Mucosa of descending colon (tissue), 3 donors: ENCODE results near the gene MCF2L. TPM values are rescaled to one million over a fixed set of nuclear protein-coding genes. Genes with fewer than 3 reads are reported as not detected.
A peak's percentile ranks its signal among the peaks of the same experiment; 100 is the strongest.

ENCODE experiments used
- ATAC-seq: fragments of 200-7000 bp; cut with Tn5 transposase; one replicate; pipeline ENCODE4 v1.9.1; 2020; ENCODE audit warnings: mild to moderate bottlenecking, moderate library complexity
- DNase-seq, 3 donors: peaks; one replicate each; pipeline ENCODE4 v3.0.0-alpha.2; 2020
- H3K36me3 ChIP-seq: fragments of 200-600 bp; one replicate; pipeline ENCODE4 v1.8.0; 2021; ENCODE audit warnings: low read depth, mild to moderate bottlenecking
- H3K4me1 ChIP-seq: fragments of 200-600 bp; one replicate; pipeline ENCODE4 v1.8.0; 2021; ENCODE audit warnings: low read depth, mild to moderate bottlenecking
- H3K4me3 ChIP-seq: fragments of 200-600 bp; one replicate; pipeline ENCODE4 v1.8.0; 2021; ENCODE audit warnings: mild to moderate bottlenecking
- H3K9me3 ChIP-seq: fragments of 200-600 bp; one replicate; pipeline ENCODE4 v1.8.0; 2021; ENCODE audit warnings: mild to moderate bottlenecking
- intact Hi-C, 2 donors: fragments of 100-400 bp; cut with DNase I in 1 of 2; cut with micrococcal nuclease in 1 of 2; formaldehyde crosslinking; loops; one replicate each; pipeline versions ENCODE4 v1.11.0 to v1.11.1; 2022; cut with DNase I, micrococcal nuclease
- total RNA-seq, 3 donors: library from RNA; stranded (reverse); fragmentation: NEBNext Ultra II Directional in 2 of 3; extraction: Animal tissue kit (Norgen Biotek cat#: 25700) in 2 of 3; gene quantifications; one replicate each; pipeline versions ENCODE4 v1.2.1 to v1.2.4, GENCODE V29; 2021 to 2023
- TF ChIP-seq, protein P1 (sequence below): fragments of 200-600 bp; IDR thresholded peaks from one replicate; pipeline ENCODE4 v1.8.0; 2022; ENCODE audit warnings: antibody characterized with exemption, mild to moderate bottlenecking
- donor health status: DM: no; HTN: no; CAD: no; lungs with moderate emphysema.
- donor health status: DM: no; HTN: no; CAD: no.
- donor health status: DM: no; HTN: yes; CAD: no.

Gene MCF2L
- total RNA-seq, 3 donors from 2014 or later, result 53.9 to 109 (median 95.4) TPM

DNA sequence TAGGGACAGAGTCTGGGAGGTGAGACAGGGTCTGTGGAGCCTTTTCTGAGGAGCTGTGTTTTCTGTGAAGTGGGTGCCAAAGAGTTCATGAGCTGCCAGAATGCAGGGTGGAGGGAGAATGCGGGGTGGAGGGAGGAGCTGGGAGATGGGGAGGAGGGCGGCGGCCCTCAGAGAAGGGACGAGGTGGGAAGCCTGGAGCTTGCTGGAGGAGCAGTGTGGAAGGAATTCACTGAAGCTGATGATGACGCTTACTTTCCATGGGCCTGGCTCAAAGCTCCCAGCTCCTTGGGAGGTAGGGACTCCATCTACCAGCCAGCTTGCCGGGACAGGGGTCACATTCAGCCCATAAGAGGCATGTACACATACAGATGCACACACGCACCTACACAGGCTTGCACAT lies 62.5 kb downstream of the MCF2L start:
- TF ChIP-seq, protein P1, sequence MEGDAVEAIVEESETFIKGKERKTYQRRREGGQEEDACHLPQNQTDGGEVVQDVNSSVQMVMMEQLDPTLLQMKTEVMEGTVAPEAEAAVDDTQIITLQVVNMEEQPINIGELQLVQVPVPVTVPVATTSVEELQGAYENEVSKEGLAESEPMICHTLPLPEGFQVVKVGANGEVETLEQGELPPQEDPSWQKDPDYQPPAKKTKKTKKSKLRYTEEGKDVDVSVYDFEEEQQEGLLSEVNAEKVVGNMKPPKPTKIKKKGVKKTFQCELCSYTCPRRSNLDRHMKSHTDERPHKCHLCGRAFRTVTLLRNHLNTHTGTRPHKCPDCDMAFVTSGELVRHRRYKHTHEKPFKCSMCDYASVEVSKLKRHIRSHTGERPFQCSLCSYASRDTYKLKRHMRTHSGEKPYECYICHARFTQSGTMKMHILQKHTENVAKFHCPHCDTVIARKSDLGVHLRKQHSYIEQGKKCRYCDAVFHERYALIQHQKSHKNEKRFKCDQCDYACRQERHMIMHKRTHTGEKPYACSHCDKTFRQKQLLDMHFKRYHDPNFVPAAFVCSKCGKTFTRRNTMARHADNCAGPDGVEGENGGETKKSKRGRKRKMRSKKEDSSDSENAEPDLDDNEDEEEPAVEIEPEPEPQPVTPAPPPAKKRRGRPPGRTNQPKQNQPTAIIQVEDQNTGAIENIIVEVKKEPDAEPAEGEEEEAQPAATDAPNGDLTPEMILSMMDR, result no peak
- no peak for DNase-seq
- no peaks in the 10 kb centered on the region for H3K9me3 ChIP-seq
- ATAC-seq, result peak; percentile 11
- no peak overlapping the region for H3K4me3 ChIP-seq
- intact Hi-C loops, result loop anchor here in 1 of 2 donors (10.0 kb wide), 1 partner anchor 87 kb away; no protein-coding TSS in a partner anchor
- H3K36me3 ChIP-seq, result no peaks in the 10 kb centered on the region
- no peaks in the 10 kb centered on the region for H3K4me1 ChIP-seq

DNA sequence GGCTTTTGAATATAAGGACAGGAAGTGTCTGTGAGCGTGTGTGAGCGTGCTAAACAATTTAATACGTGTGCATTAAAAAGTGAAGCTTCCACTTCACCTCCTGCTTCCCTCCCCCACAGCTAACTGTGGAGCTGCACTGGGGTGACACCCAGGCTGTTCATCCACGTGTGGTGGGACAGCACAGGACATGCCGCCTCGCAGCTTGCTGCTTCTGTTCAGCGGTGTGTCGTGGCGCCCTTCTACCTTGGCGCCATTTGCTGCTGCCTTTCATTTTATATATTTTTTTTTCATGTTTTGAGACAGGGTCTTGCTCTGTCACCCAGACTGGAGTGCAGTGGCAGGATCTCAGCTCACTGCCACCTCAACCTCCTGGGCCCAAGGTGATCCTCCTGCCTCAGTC lies 63.3 kb downstream of the MCF2L start:
- Histone ChIP-seq H3K9me3 (no peaks in the 10 kb centered on the region), H3K4me1 (no peaks in the 10 kb centered on the region), H3K36me3 (no peaks in the 10 kb centered on the region), H3K4me3 (no peak overlapping the region)
- ATAC-seq (no peak), DNase-seq (no peak)
- intact Hi-C loops, result loop anchor here in 1 of 2 donors (10.0 kb wide), 1 partner anchor 87 kb away; no protein-coding TSS in a partner anchor
- TF ChIP-seq, protein P1, result no peak

DNA sequence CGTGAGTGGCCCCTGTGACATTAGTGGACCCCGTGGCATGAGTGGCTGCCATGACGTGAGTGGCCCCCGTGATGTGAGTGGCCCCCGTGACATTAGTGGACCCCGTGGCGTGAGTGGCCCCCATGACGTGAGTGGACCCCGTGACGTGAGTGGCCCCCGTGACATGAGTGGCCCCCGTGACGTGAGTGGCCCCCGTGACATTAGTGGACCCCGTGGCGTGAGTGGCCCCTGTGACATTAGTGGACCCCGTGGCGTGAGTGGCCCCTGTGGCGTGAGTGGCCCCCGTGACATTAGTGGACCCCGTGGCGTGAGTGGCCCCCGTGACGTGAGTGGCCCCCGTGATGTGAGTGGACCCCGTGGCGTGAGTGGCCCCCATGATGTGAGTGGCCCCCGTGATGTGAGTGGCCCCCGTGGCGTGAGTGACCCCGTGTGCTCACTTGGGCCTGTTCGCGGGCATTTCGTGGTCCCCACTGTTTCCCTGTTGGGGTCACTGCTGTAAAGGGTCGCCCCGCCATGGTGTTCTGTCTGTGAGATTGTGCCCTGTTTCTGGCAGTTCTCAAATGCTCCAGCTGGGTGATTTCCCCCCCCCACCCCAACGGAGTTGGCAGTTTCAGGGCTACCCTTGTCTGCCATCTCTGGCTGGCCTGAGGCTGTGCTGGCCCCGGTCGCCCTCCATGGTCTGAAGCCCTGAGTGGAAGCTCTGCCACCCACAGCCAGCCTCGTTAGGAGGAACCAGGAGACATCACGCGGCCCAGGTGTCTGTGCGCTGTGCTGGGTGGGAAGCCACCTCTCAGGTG lies 64.2 kb downstream of the MCF2L start:
- no peak overlapping the region for H3K4me3 ChIP-seq
- no peak for DNase-seq
- ATAC-seq, result no peak
- intact Hi-C loops, result loop anchor here in 1 of 2 donors (10.0 kb wide), 1 partner anchor 88 kb away; no protein-coding TSS in a partner anchor
- no peaks in the 10 kb centered on the region for H3K36me3 ChIP-seq
- no peaks in the 10 kb centered on the region for H3K9me3 ChIP-seq
- H3K4me1 ChIP-seq, result no peaks in the 10 kb centered on the region
- TF ChIP-seq, protein P1, result no peak

DNA sequence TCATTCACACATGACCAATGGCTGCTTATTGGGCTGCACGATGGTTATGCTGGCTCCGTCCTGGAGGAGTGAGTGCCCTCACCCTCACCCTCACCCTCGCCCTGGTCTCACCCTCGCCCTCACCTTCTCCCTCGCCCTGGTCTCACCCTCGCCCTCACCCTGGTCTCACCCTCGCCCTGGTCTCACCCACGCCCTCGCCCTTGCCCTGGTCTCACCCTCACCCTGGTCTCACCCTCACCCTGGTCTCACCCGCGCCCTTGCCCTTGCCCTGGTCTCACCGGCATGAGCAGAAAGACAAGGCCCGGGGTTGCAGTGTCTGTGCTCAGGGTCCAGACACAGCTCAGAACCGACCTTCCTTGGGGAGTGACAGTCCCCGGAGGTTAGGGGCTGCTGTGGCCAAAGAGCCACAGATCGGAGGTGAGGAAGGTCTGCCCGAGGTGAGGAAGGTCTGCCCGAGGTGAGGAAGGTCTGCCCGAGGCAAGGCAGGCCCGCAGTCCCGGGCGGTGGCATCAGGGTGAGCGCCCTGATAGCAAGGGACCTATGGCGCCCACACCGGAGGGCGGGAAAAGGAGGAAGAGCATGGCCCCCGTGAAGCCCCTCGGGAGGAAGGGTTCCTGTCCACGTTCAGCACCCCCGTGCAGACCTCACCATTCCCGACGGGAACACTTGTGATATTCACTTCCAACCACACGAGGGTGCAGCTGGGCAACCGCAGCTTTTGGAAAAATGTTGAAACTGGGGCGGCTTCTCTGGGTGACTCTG lies 65.6 kb downstream of the MCF2L start:
- ATAC-seq (peak; percentile 73), DNase-seq (peak in 2 of 3 donors; percentile 41 to 51)
- intact Hi-C loops, result loop anchor here in 1 of 2 donors (10.0 kb wide), 1 partner anchor 90 kb away; no protein-coding TSS in a partner anchor
- no peaks in the 10 kb centered on the region for H3K4me1 ChIP-seq
- H3K36me3 ChIP-seq, result no peaks in the 10 kb centered on the region
- no peak overlapping the region for H3K4me3 ChIP-seq
- TF ChIP-seq, protein P1, result peak; percentile 26
- no peaks in the 10 kb centered on the region for H3K9me3 ChIP-seq

GRCh38 chr13:113035213-113035800 lies 66.3 kb downstream of the MCF2L start:
- intact Hi-C loops, result loop anchor here in 1 of 2 donors (10.0 kb wide), 1 partner anchor 91 kb away; no protein-coding TSS in a partner anchor
- Histone ChIP-seq H3K4me3 (no peak overlapping the region), H3K36me3 (no peaks in the 10 kb centered on the region), H3K9me3 (no peaks in the 10 kb centered on the region), H3K4me1 (no peaks in the 10 kb centered on the region)
- no peak for DNase-seq
- ATAC-seq, result no peak
- TF ChIP-seq, protein P1, result no peak
